HG03103 (cell line): ENCODE measurements around the gene MTF2.

ENCODE experiments used
- ATAC-seq: cut with Tn5 transposase; IDR thresholded peaks from one replicate; pipeline ENCODE4 v1.9.1; 2021; ENCODE audit warnings: low read depth; ENCODE audit not compliant: unreplicated experiment

MTF2 gene

DNA sequence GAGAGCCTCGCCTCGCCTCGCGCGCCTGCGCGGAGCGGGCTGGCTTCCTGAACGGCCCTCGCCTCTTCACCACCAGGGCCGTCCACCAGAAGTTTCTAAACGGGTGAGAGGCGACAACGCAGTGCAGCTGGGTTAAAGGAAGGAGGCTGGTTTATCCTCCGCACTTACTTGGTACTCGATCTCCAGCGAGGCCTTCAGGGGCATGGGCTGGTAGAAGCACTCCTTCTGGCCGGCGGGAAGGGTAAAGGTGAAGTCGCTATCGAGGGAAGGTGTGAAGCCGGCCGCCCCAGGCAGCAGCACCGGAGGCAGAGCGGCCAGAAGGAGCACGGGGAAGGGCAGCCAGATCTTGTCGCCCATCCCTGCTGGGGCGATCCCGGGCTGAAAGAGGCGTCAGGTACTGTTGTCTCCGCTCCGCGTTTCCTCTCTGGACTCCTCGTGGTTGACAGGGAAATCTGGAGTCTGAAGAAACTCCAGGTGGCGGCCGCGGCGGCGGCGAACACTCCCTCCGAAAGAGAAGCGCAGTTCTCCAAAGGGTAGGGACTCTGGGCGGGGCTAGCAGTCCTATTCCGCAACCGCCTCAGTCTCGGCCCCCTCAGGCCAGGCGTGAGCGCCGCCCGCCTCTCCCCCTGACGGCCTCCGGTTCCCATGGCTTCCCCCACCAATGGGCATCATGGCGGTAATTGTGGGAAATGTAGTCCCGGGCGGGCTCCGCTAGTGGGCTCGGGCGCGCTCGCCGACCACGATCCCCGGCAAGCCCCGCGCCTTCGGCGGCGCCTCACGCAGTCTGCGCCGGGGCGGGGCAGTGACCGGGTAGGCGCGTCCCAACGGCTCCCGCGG, 101.0 kb downstream of the MTF2 start, which contains the start of gene TMED5:
TMED5 (minus strand) TSS at position 528 of the 837 bp plus-strand sequence; CDS start at position 357, 171 bp downstream.
- peak; percentile 78 for ATAC-seq

DNA sequence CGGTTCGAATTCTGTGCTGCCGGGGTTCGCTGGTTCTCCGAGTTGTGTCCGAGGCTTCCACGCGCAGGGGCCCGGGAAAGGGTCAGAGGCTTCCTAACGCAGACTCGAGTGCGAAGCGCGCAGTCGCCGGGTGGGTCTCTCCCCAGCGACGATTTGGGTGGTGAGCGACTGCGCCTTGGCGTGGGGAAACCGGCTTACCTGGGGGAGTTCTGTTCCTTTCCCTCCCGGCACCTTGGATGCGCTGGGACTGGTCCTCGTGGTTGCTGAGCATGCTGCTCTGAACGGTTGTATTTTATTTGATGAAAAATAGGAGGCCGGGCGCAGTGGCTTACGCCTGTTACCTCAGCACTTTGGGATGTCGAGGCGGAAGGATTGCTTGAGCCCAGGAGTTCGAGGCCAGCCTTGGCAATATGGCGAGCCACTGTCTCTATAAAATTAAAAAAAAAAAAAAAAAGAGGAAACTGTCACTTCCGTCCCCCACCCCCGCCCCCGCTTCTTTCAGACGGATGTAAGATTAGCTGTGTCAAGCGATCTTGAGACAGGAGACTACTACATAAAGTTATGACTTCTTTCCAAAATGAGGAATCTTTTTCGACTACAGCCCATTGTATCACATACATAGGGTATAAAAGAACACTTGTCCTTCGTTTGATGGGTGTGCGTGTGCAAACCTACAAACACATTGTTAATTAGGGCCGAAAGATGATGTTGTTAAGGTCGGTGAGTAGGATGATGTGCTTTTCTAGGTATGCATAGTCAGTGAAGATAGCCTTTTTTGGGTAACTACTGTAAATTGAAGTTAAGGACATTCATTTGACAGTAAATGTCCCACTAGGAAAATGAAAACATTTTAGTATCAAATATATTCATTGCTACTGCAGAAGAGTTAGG, 101.9 kb downstream of the MTF2 start, which contains the start of gene CCDC18:
CCDC18 (plus strand) TSS at position 2 of the 891 bp plus-strand sequence. CDS start 2,638 bp downstream, outside the sequence.
- ATAC-seq: no peak

DNA sequence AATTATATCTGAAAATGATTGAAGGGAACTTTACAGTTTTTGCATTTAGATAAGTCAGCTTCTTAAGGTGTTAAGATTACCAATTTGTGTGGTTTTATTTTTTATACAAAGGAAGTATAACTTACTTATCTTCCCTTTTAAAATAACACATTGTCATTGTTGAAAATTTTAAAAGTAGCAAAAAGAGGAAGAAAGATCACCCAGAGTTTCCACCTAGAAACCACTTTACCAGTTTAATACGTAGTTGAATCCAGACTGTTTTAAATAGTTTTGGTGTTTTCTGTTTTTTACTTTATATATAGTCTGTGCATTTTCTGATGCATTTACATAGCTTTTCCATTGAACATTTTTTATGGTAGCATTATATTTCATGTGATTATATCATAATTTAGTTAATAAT, 107.6 kb downstream of the MTF2 start:
- ATAC-seq: no peak
